AG10803 (cell line): Measurements from ENCODE around the gene NAA11.

Source experiments
- DNase-seq: peaks from one replicate; pipeline ENCODE4 v3.0.0; 2010; ENCODE audit warnings: low read depth
- H3K4me3 ChIP-seq: 2 replicates; pipeline ENCODE4 v1.5.1; 2011; ENCODE audit warnings: mild to moderate bottlenecking, low read length, control low read depth
- TF ChIP-seq, protein P1 (sequence below): conservative IDR thresholded peaks from 2 replicates; pipeline ENCODE4 v1.5.1; 2011; ENCODE audit warnings: mild to moderate bottlenecking, low read length, control low read depth, inconsistent platforms

NAA11 gene

DNA sequence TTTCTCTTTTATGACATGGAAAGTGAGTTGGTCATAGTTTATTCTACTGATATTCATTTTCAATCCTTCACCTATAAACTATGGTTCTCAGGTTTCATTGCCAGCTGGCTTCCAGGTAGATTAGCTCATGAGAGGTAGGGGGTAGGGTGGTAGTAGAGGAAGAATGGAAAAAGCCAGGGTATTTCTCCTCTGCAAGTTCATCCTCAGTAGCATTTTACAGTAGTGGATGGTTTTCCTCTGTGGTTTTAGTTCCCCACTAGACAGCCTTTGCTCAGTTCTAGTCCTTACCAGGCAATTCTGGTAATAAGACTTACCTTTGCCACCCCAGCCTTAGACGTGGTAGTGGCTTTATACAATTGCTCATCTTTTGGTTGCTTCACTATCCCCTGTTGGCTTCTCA lies 8.9 kb upstream of the NAA11 start:
- TF ChIP-seq, protein P1, sequence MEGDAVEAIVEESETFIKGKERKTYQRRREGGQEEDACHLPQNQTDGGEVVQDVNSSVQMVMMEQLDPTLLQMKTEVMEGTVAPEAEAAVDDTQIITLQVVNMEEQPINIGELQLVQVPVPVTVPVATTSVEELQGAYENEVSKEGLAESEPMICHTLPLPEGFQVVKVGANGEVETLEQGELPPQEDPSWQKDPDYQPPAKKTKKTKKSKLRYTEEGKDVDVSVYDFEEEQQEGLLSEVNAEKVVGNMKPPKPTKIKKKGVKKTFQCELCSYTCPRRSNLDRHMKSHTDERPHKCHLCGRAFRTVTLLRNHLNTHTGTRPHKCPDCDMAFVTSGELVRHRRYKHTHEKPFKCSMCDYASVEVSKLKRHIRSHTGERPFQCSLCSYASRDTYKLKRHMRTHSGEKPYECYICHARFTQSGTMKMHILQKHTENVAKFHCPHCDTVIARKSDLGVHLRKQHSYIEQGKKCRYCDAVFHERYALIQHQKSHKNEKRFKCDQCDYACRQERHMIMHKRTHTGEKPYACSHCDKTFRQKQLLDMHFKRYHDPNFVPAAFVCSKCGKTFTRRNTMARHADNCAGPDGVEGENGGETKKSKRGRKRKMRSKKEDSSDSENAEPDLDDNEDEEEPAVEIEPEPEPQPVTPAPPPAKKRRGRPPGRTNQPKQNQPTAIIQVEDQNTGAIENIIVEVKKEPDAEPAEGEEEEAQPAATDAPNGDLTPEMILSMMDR: no peak
- no peak for DNase-seq

DNA sequence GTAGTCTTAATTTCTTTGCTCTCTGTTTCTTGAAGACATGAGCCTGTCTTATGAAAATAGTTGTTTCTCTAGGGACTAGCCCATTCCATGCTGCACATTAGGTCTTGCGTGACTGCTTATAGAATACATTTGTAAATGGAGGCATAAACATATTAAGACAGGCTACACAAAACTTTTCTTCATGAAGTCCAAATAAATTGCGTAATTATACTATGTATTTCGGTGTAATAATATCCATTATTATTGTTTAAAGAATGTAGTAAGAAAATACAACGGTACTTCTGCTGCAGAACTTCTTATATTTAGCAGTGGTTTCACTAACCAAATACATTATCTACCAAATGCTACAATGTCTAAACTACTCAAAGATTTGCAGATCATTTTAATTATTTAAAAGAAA lies 8.5 kb upstream of the NAA11 start:
- TF ChIP-seq, protein P1: no peak
- DNase-seq: no peak
- H3K4me3 ChIP-seq: no peak overlapping the region

More for the DNA sequence above, 8.9 kb upstream of the NAA11 start:
- no peak overlapping the region for H3K4me3 ChIP-seq

DNA sequence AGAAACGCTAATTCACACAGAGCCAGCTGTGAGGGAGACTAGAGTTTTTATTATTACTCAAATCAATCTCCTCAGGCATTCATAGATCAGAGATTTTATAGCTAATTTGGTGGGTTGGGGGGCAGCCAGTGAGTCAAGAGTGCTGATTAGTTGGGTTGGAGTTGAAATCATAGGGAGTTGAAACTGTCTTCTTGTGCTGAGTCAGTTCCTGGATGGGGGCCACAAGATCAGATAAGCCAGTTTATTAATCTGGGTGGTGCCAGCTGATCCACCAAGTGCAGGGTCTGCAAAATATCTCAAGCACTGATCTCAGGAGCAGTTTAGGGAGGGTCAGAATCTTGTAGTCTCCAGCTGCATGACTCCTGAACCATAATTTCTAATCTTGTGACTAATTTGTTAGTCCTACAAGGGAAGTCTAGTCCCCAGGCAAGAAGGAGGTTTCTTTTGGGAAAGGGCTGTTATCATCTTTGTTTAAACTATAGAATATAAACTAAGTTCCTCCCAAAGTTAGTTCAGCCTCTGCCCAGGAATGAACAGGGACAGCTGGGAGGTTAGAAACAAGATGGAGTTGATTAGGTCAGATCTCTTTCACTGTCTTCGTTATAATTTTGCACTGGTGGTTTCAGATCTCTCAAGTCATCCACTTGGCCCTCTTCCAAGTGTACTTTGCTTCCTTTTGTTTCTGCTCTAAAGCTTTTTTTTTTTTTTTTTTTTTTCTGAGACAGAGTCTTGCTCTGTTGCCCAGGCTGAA lies 5.4 kb upstream of the NAA11 start:
- TF ChIP-seq, protein P1: no peak
- DNase-seq: no peak

DNA sequence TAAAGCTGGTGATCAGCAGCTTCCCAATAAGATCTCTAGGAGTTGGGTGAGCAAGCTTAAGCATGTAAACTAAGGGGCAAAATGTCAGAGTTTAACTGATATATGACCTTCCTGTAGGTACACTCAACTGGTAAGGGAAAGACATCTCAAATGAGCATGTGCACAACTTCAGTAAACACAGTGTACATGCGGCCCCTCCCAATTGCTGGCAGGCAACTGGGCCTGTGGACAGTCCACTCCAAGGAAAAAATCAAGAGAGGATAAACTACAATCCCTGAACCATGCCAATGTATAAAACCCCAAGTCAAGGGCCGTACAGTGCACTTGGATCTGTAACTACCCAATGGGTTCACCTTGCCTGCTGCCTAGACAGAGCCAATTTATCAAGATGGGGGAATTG lies 4.9 kb upstream of the NAA11 start:
- no peak overlapping the region for H3K4me3 ChIP-seq
- no peak for DNase-seq
- TF ChIP-seq, protein P1: no peak

More for the DNA sequence above, 5.4 kb upstream of the NAA11 start:
- no peak overlapping the region for H3K4me3 ChIP-seq

DNA sequence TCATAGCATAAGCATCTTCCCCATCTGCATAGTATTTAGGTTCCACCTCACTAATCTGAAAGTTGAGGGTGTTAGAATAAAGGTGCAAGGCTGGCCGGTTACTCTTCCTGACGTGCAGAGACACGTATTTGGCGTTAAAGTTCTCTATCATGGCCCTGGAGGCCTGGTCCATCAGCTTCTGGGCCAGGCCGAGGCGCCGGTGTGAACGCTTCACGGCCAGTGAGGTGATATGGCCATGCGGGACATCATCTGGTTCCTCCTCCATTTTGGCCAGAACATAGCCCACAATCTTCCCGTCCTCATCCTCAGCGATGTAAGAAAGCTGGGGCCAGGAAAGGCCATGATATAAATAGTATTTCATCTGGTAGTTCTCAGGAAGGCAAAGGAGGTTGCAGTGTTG lies 425 bp downstream of the NAA11 start:
- no peak for DNase-seq
- TF ChIP-seq, protein P1: no peak
- H3K4me3 ChIP-seq: no peak overlapping the region

DNA sequence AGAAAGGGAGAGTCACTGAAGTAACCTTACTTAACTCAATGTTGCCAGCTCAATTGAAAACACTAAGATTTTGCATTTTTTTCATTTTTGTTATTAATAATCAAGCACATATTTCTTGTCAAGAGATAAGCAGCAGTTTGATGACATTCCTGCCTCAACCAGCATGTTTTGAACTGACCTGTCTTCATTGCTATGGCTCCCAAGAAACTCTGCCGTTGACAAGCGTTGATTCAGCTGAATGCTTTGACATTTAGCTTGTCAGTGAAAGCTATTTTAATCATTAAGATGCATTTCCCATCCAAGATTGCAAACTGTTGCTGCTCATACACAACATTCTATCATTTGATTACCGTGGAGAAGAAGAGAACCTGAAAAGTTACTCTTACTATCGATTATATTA lies 5.9 kb downstream of the NAA11 start:
- no peak for DNase-seq
- TF ChIP-seq, protein P1: no peak
- no peak overlapping the region for H3K4me3 ChIP-seq

DNA sequence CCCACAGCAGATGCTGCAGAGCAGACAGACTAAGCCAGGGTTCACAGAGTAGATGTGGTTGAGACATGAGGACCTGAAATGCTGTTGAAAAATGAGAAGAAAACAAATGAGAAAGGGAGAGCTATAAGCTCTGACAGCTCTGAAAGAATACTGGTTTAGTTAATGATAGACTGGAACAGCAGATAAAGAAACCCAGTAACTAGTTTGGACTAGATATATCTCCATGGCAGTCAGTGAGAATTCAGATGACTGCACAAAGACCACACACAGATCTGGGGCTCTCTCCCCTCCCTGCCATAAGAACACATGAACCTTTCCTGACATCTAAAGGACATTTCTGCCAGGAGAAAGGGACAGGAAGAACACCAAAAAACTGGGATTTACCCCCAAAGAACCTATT lies 8.2 kb downstream of the NAA11 start:
- no peak overlapping the region for H3K4me3 ChIP-seq
- no peak for DNase-seq
- TF ChIP-seq, protein P1: no peak
